K562 (cell line): ENCODE results near the gene BHLHE40. TPM values are rescaled to one million over a fixed set of nuclear protein-coding genes. Genes with fewer than 3 reads are reported as not detected.

ENCODE experiments used
- ATF2 ChIP-seq: sonication (generic); formaldehyde crosslinking; IDR thresholded peaks from 2 replicates; pipeline ENCODE4 v1.8.1; 2022; ENCODE audit warnings: missing genetic modification reagents
- CHD4 ChIP-seq: fragments of 200-600 bp; sonication (generic); IDR thresholded peaks from 3 replicates; pipeline ENCODE4 v1.6.1; 2012; ENCODE audit warnings: low read depth, mild to moderate bottlenecking, mixed read lengths, low read length, inconsistent platforms; ENCODE audit not compliant: insufficient read depth, insufficient replicate concordance, poor library complexity, severe bottlenecking
- KHSRP ChIP-seq: fragments of 450-650 bp; IDR thresholded peaks from 2 replicates; pipeline ENCODE4 v1.6.1; 2017
- MEIS2 ChIP-seq: fragments of 450-650 bp; IDR thresholded peaks from 2 replicates; pipeline ENCODE4 v1.6.1; 2014; ENCODE audit warnings: mild to moderate bottlenecking; ENCODE audit not compliant: partially characterized antibody
- NBN ChIP-seq: fragments of 450-650 bp; IDR thresholded peaks from 2 replicates; pipeline ENCODE4 v1.6.1; 2016; ENCODE audit warnings: low read depth, mild to moderate bottlenecking
- NCOA2 ChIP-seq, 2 experiments: fragments of 450-650 bp; IDR thresholded peaks; 2 replicates each; pipeline ENCODE4 v1.6.1; 2018; ENCODE audit warnings: mild to moderate bottlenecking in 2 of 2, moderate library complexity in 1 of 2; ENCODE audit not compliant: partially characterized antibody in 2 of 2
- RERE ChIP-seq: sonication (generic); formaldehyde crosslinking; IDR thresholded peaks from 2 replicates; pipeline ENCODE4 v1.8.0; 2023; ENCODE audit warnings: missing genetic modification reagents, mild to moderate bottlenecking, borderline replicate concordance
- SRSF7 ChIP-seq: fragments of 200-400 bp; formaldehyde crosslinking; optimal IDR thresholded peaks from 2 replicates; pipeline ENCODE3; 2017; ENCODE audit warnings: mild to moderate bottlenecking, low read depth, low read length
- USF2 ChIP-seq: sonication (generic); formaldehyde crosslinking; IDR thresholded peaks from 2 replicates; pipeline ENCODE4 v1.5.0; 2020; ENCODE audit warnings: missing genetic modification reagents
- ZBTB8A ChIP-seq: fragments of 450-650 bp; IDR thresholded peaks from 2 replicates; pipeline ENCODE4 v1.6.1; 2018; ENCODE audit warnings: mild to moderate bottlenecking, moderate library complexity; ENCODE audit not compliant: partially characterized antibody
- ZFP36 ChIP-seq: fragments of 150-350 bp; IDR thresholded peaks from 2 replicates; pipeline ENCODE4 v1.6.1; 2018; ENCODE audit warnings: low read length, low read depth; ENCODE audit not compliant: partially characterized antibody
- ZNF277 ChIP-seq: fragments of 250-450 bp; sonication (Bioruptor Pico); IDR thresholded peaks from 2 replicates; pipeline ENCODE4 v1.8.0; 2022; ENCODE audit warnings: inconsistent platforms, mild to moderate bottlenecking, moderate library complexity, borderline replicate concordance
- polyA plus RNA-seq, 8 experiments: library from polyadenylated mRNA; depleted of rRNA in 4 of 8; stranded (reverse) in 5 of 8; unstranded in 3 of 8; fragments of >200 nt; fragmentation: Nextera tagmentation in 2 of 8; fragmentation: Illumina TruSeq in 1 of 8; extraction: Ambion mirVana in 2 of 8; extraction: Trizol in 1 of 8; gene quantifications; 2 replicates each; pipeline versions ENCODE4 v1.2.1 to v1.2.3, GENCODE V29; 2011 to 2014; ENCODE audit warnings: inconsistent platforms in 1 of 8, missing spikeins in 1 of 8
- total RNA-seq, 7 experiments: library from RNA; depleted of rRNA in 6 of 7; stranded (reverse); fragments of >200 nt in 6 of 7; fragmentation: Illumina TruSeq in 2 of 7; extraction: Trizol in 2 of 7; gene quantifications; 2 replicates each; pipeline versions ENCODE4 v1.2.1 to v1.2.3, GENCODE V29; 2011 to 2021; ENCODE audit warnings: low replicate concordance in 1 of 7

Gene BHLHE40
- total and polyA plus RNA-seq, 9 of the 15 experiments (the other 6 are each of a cell fraction or from before 2014, with no cell fraction given): 12.0 to 83.9 (median 31.4) TPM

- TF ChIP-seq RERE (CRISPR knock-in tag) (no peak), SRSF7 (no peak), KHSRP (no peak), ZNF277 (CRISPR knock-in tag) (no peak), NBN (peak; percentile 75; the same call in 1 of the 2 replicates), MEIS2 (peak; percentile 53), NCOA2 (IDR thresholded peaks at IDR 0.05; ENCODE audit: partially characterized antibody in 2 of 2) (no peak), ATF2 (CRISPR knock-in tag) (no peak), USF2 (CRISPR knock-in tag) (no peak), ZFP36 (peak; percentile 2), ZBTB8A (no peak), CHD4 (peak; percentile 40)
These were observed 20.4 kb downstream of the BHLHE40 start (continued) for GRCh38 chr3:4999531-5000184.
